ENCODE measurements around the gene SERP2.

DNA sequence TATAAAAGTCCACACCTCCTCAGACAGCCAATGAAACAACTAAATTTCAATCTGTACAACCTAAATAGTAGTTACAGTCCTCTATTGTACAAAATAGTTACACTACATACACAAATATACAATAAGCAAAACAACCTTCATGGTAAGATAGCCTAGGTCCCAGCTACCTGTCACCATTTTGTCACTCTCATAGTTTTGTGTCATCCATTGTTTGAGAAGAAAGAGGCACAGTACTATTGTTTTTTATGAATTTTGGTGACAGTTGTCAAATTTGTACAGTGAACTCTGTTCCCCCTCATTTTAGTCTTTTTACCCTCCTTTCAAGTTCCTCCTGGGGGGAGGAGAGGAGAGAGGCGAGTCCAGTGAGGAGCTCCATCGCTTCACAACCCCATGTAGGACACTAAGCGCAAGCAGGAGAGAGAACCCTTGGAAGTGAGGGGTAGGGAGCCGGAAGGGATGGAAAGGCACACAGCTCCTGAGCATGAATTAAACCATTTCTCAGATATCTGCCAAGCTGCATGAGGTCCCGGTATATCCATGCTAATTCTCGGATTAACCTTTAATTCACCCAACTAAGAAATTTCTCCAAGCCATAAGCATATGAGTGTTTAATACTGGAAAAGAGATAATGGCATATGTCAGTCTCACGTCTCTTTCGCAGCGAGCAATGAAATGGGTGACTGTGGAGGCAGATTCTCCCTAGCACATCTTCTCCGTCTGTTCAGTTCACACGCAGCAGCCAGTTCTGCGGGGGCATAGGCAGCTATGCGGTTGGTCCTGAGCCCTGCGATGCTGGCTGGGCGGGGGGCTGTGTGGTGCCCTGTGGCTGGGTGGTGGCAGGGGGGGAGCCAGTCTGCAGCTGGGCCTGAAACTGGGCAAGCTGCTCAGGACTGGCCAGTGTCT lies 60.5 kb downstream of the SERP2 start:
- TF ChIP-seq SMC3 (conservative IDR thresholded peaks at IDR 0.05; ENCODE audit: poor library complexity), result no peak
- TF ChIP-seq CTCF (IDR thresholded peaks at IDR 0.05; ENCODE audit: poor library complexity, severe bottlenecking), result no peak

Measured in neural cell (in vitro differentiated cells).